ENCODE data around the gene WBP1. TPM values are rescaled to one million over a fixed set of nuclear protein-coding genes. Genes with fewer than 3 reads are reported as not detected.

WBP1 gene
- polyA plus RNA-seq, 1 donor, result 75.4 TPM

- DNase-seq, result peak in 1 of 2 donors; percentile 72
- no CpG with 5 or more reads among the region's 61 CpGs for WGBS (ENCODE audit: insufficient coverage, low lambda C conversion rate)
- peak overlapping the region; percentile 97 for H3K27ac ChIP-seq (ENCODE audit: low read length)
- peaks cover 37% of the 10 kb centered on the region for H3K4me1 ChIP-seq (ENCODE audit: control insufficient read depth, insufficient read depth, low read length)
- peaks cover 19% of the 10 kb centered on the region for H3K36me3 ChIP-seq (ENCODE audit: control insufficient read depth, insufficient read depth, low read length)
- H3K27me3 ChIP-seq (ENCODE audit: control insufficient read depth, insufficient read depth, low read length), result peaks cover 52% of the 10 kb centered on the region
- peak overlapping the region; percentile 74 for H3K4me3 ChIP-seq (ENCODE audit: low read length)
- peaks cover 7% of the 10 kb centered on the region for H3K9me3 ChIP-seq (ENCODE audit: control insufficient read depth, low read depth, low read length)
Observed at GRCh38 chr2:74497777-74498499, 39.7 kb downstream of the WBP1 start.

DNA sequence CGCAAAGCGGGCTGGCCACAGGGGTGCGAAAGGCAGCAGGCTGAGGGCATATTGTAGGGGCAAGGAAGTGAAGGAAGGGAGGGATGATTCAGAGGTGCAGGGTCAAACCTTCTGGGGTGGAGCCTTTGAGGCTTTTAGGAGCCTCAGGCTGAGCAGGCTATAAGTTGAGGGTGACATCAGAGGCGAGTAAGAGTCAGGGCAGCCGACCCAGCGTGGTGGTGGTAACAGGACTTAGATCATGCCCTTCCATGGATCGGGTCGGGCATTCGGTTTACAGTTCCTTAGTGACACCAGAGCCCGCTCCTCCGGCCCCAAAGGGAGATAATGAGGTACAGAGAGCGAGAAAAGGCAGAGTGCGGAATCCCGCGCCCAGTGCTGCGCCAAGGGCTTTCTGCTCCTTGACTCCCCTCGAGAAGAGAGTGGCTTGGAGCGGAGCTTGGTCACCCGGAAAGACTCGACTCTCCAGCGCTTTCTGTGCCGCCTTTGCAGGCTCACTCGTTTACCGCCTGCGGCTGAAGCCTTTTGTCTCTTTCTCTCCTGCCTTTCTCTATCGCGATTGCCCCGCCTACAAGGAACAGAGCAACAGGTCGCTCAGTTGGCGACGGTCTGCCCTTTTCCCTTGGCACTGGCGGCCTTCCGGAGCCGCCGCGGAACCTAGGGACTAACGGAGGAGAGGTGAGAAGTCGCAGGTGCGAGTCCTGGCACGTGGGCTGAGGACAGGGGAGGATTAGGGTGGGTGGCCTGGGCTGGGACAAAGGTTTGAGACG lies 40.4 kb downstream of the WBP1 start:
- no CpG with 5 or more reads among the region's 41 CpGs for WGBS (ENCODE audit: insufficient coverage, low lambda C conversion rate)
- Histone ChIP-seq H3K36me3 (ENCODE audit: control insufficient read depth, insufficient read depth, low read length) (peaks cover 12% of the 10 kb centered on the region), H3K27ac (ENCODE audit: low read length) (peak overlapping the region; percentile 97)

GRCh38 chr2:74499267-74499939 lies 41.2 kb downstream of the WBP1 start, which contains the start of gene LBX2:
Gene LBX2, minus strand, starts transcription at chr2:74499603. Its CDS starts 66 bp downstream, at chr2:74499537.
- WGBS (ENCODE audit: insufficient coverage, low lambda C conversion rate), result no CpG with 5 or more reads among the region's 65 CpGs
- Histone ChIP-seq H3K27me3 (ENCODE audit: control insufficient read depth, insufficient read depth, low read length) (peaks cover 54% of the 10 kb centered on the region), H3K9me3 (ENCODE audit: control insufficient read depth, low read depth, low read length) (peaks cover 9% of the 10 kb centered on the region), H3K36me3 (ENCODE audit: control insufficient read depth, insufficient read depth, low read length) (peaks cover 5% of the 10 kb centered on the region), H3K4me3 (ENCODE audit: low read length) (peak within 1 kb of the TSS; percentile 74), H3K4me1 (ENCODE audit: control insufficient read depth, insufficient read depth, low read length) (peaks cover 37% of the 10 kb centered on the region), H3K27ac (ENCODE audit: low read length) (peak within 1 kb of the TSS; percentile 97)
- DNase-seq, result peak in 1 of 2 donors; percentile 81

More for the DNA sequence above, 40.4 kb downstream of the WBP1 start:
- Histone ChIP-seq H3K4me1 (ENCODE audit: control insufficient read depth, insufficient read depth, low read length) (peaks cover 33% of the 10 kb centered on the region), H3K9me3 (ENCODE audit: control insufficient read depth, low read depth, low read length) (peaks cover 9% of the 10 kb centered on the region), H3K27me3 (ENCODE audit: control insufficient read depth, insufficient read depth, low read length) (peaks cover 54% of the 10 kb centered on the region), H3K4me3 (ENCODE audit: low read length) (peak overlapping the region; percentile 74)
- peak in 1 of 2 donors; percentile 71 for DNase-seq

DNA sequence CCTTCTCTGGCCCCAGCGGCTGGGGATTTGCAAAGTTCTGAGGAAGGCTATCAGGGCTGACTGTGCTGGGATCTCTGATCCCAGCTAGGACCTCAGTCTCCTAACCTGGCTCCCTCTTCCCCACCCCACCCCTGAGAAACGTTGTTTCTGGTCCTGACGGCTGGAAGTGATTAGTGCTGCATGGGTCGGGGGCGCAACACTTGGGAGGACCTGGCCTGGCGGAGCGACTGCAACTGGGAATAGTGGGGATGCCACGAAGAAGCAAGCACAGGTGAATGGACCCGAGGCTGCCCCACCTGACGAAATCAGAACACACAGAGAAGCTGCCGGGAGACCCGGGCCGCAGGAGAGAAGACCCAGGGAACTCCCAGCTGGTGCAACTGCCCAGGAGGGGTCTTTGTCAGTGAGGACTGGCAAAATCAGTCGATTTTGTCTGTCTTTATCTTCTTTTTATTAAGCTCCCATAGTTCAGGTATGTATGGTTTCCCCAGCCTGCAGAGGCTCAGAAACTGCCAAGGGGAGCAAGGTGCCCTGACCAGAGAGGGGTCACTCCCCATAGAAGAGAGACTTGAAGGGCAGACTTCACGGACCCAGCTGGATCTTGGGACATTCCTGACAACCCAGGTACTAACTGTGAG lies 41.8 kb downstream of the WBP1 start:
- WGBS (ENCODE audit: insufficient coverage, low lambda C conversion rate), result 40% methylated on average over 1 of the region's 15 CpGs
- Histone ChIP-seq H3K36me3 (ENCODE audit: control insufficient read depth, insufficient read depth, low read length) (peaks cover 9% of the 10 kb centered on the region), H3K27me3 (ENCODE audit: control insufficient read depth, insufficient read depth, low read length) (peaks cover 54% of the 10 kb centered on the region), H3K4me3 (ENCODE audit: low read length) (peak overlapping the region; percentile 74), H3K4me1 (ENCODE audit: control insufficient read depth, insufficient read depth, low read length) (peaks cover 41% of the 10 kb centered on the region), H3K9me3 (ENCODE audit: control insufficient read depth, low read depth, low read length) (peaks cover 9% of the 10 kb centered on the region), H3K27ac (ENCODE audit: low read length) (peak overlapping the region; percentile 97)
- no peak for DNase-seq

DNA sequence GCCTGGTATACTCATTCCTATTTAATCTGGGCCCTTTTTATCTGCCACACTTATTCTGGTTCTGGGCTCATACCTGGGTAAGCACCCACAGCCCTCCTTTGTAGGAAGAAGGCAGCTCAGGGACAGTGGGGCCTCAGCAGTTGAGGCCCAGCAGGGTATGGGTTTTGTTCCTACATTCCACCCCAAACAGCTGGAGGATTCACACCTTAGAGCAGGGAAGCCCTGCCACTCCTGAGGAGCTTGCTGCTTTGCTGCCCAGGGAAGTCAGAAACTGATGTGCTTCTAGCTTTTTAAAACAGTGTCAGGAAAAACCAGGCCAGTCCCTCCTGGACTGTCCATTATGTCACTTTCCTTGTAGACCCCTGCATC lies 42.3 kb downstream of the WBP1 start:
- peaks cover 12% of the 10 kb centered on the region for H3K36me3 ChIP-seq (ENCODE audit: control insufficient read depth, insufficient read depth, low read length)
- peaks cover 44% of the 10 kb centered on the region for H3K4me1 ChIP-seq (ENCODE audit: control insufficient read depth, insufficient read depth, low read length)
- peaks cover 9% of the 10 kb centered on the region for H3K9me3 ChIP-seq (ENCODE audit: control insufficient read depth, low read depth, low read length)
- peaks cover 54% of the 10 kb centered on the region for H3K27me3 ChIP-seq (ENCODE audit: control insufficient read depth, insufficient read depth, low read length)
- H3K27ac ChIP-seq (ENCODE audit: low read length), result peak overlapping the region; percentile 97
- H3K4me3 ChIP-seq (ENCODE audit: low read length), result peak overlapping the region; percentile 74
- DNase-seq, result no peak

DNA sequence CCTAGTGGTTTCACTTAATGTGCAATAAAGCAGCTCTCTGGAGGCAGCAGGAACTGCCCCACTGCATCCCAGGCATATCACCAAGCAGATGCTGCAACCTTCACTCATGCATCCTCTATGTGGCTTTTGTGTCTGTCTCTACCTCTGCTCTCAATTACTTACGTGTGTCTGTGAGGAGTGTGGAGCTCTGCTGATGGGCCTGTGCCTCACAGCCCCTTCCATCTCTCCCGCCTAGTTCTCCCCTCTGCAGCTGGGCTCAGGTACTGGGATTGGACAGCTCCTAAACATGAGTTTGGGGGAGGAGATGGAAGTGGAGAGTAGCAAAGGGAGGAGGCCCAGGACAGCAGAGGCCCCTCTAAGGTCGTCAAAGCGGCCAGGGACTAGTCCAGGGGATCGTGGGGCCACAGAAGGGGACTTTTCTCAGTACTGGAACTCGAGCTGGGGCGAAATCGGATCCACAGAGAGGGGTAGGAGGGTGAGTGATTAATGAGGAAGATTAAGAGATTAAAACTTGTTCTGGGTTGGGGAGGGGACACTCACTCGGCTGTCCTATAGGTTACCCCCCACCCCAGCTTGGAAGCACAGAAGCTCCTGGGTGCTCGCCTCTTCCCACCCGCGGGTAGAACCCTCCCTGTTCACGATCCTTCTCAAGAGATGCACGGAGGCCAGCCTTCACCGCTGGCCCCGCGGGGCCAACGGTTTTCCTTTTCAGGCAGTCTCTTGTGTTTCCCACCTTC lies 43.3 kb downstream of the WBP1 start:
- Histone ChIP-seq H3K4me3 (ENCODE audit: low read length) (peak overlapping the region; percentile 74), H3K4me1 (ENCODE audit: control insufficient read depth, insufficient read depth, low read length) (peaks cover 45% of the 10 kb centered on the region), H3K9me3 (ENCODE audit: control insufficient read depth, low read depth, low read length) (peaks cover 9% of the 10 kb centered on the region), H3K27me3 (ENCODE audit: control insufficient read depth, insufficient read depth, low read length) (peaks cover 54% of the 10 kb centered on the region), H3K36me3 (ENCODE audit: control insufficient read depth, insufficient read depth, low read length) (peaks cover 17% of the 10 kb centered on the region), H3K27ac (ENCODE audit: low read length) (peak overlapping the region; percentile 97)
- 40% methylated on average over 2 of the region's 18 CpGs for WGBS (ENCODE audit: insufficient coverage, low lambda C conversion rate)
- peak in 1 of 2 donors; percentile 43 for DNase-seq

GRCh38 chr2:74502147-74502719 lies 44.0 kb downstream of the WBP1 start:
- no CpG with 5 or more reads among the region's 32 CpGs for WGBS (ENCODE audit: insufficient coverage, low lambda C conversion rate)
- H3K4me3 ChIP-seq (ENCODE audit: low read length), result peak overlapping the region; percentile 74
- H3K27me3 ChIP-seq (ENCODE audit: control insufficient read depth, insufficient read depth, low read length), result peaks cover 53% of the 10 kb centered on the region
- peaks cover 16% of the 10 kb centered on the region for H3K36me3 ChIP-seq (ENCODE audit: control insufficient read depth, insufficient read depth, low read length)
- peak overlapping the region; percentile 97 for H3K27ac ChIP-seq (ENCODE audit: low read length)
- DNase-seq, result peak; percentile 74 to 89
- H3K9me3 ChIP-seq (ENCODE audit: control insufficient read depth, low read depth, low read length), result peaks cover 9% of the 10 kb centered on the region
- peaks cover 40% of the 10 kb centered on the region for H3K4me1 ChIP-seq (ENCODE audit: control insufficient read depth, insufficient read depth, low read length)

DNA sequence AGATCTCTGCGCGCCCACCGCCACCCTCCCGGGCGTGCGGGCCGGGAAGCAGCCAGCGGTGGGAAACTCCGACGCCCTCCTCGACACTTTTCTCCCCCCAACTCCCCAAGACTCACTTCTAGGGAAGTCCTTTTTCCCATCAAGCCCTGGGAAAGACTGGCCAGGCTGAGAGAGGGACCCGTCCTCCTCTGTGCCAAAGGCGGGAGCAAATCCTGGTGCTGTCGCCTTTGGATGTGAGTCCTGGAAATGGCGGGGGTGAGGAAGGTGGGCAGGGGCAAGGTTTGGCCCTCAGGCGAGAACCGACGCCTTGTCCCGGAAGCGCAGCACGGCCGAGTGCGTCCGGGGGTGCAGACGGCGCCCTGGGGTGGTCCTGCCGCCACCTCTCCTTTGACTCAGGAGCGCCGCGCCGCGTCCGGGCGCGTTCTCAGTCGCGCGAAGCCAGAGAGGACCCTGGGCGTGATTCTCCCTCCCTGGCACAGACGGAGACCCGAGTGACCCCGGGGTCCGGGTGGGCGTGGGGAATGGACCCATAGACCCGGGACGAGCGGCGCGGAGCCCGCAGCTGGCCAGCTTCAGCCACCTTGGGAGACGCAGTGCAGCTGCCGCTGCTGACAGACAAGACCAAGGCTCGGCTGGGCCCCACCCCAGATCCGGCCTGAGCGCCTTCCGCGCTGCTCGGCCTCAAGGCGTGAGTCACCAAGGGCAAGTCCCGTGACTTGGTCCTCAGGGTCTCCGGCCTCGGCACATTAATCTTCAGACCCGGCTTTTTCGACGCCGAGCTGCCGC lies 44.7 kb downstream of the WBP1 start:
- Histone ChIP-seq H3K4me1 (ENCODE audit: control insufficient read depth, insufficient read depth, low read length) (peaks cover 35% of the 10 kb centered on the region), H3K4me3 (ENCODE audit: low read length) (peak overlapping the region; percentile 74), H3K27me3 (ENCODE audit: control insufficient read depth, insufficient read depth, low read length) (peaks cover 46% of the 10 kb centered on the region), H3K9me3 (ENCODE audit: control insufficient read depth, low read depth, low read length) (peaks cover 7% of the 10 kb centered on the region), H3K27ac (ENCODE audit: low read length) (peak overlapping the region; percentile 97), H3K36me3 (ENCODE audit: control insufficient read depth, insufficient read depth, low read length) (peaks cover 16% of the 10 kb centered on the region)
- WGBS (ENCODE audit: insufficient coverage, low lambda C conversion rate), result no CpG with 5 or more reads among the region's 67 CpGs
- DNase-seq, result peak; percentile 88 to 93

Data from large intestine (tissue), 3 donors.